HG02938 (cell line): ENCODE data around the gene BDKRB2.
"Not testable (repeated sequence)": the region's sequence is repeated elsewhere in the genome, so short reads cannot be mapped to it uniquely, and the experiment has no call there.

Source experiments
- ATAC-seq: cut with Tn5 transposase; IDR thresholded peaks from one replicate; pipeline ENCODE4 v1.9.1; 2021; ENCODE audit warnings: mild to moderate bottlenecking, moderate library complexity; ENCODE audit not compliant: unreplicated experiment

BDKRB2 gene

GRCh38 chr14:96221841-96222240, 17.2 kb downstream of the BDKRB2 start:
- no peak for ATAC-seq

- no peak for ATAC-seq
These were observed 19.9 kb downstream of the BDKRB2 start for GRCh38 chr14:96224480-96225096.

- ATAC-seq = no peak
These were observed 20.6 kb downstream of the BDKRB2 start for GRCh38 chr14:96225213-96225612.

GRCh38 chr14:96225745-96226151, 21.1 kb downstream of the BDKRB2 start:
- ATAC-seq = no peak

DNA sequence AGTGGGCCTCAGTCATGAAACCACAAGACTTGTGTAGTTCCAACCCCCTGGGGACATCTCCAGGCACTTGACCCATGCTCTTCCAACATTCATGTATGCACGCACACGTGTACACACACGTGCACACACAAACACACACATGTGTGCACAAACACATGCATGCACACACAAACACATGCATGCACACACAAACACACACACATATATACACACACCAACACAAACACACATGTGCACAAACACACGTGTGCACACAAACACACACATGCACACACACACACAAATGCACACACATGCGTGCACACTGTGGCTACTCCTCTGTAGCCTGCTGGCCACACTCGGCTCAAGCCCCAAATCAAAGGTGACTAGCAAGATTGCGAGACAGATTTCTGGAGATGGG, 22.8 kb downstream of the BDKRB2 start:
- ATAC-seq = no peak

DNA sequence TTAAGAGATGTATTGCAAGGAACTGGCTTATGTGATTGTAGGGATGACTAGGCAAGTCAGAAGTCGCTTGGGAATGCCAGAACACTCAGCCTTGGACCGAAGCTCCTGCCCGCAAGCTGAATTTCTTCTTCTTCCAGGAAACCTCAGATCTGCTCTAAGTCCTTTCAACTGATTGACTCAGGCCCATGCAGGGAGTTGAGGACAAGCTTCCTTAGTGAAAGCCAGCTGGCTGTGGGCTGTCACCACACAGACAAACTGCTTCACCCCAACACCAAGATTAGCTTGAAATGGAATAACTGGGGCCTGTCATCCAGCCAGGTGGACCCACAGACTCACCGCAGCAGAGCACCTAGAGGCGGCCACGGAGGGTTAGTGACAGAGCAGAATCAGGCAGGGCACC, 24.7 kb downstream of the BDKRB2 start:
- ATAC-seq = no peak

- no peak for ATAC-seq
These were observed 26.4 kb downstream of the BDKRB2 start for GRCh38 chr14:96231056-96231455.

DNA sequence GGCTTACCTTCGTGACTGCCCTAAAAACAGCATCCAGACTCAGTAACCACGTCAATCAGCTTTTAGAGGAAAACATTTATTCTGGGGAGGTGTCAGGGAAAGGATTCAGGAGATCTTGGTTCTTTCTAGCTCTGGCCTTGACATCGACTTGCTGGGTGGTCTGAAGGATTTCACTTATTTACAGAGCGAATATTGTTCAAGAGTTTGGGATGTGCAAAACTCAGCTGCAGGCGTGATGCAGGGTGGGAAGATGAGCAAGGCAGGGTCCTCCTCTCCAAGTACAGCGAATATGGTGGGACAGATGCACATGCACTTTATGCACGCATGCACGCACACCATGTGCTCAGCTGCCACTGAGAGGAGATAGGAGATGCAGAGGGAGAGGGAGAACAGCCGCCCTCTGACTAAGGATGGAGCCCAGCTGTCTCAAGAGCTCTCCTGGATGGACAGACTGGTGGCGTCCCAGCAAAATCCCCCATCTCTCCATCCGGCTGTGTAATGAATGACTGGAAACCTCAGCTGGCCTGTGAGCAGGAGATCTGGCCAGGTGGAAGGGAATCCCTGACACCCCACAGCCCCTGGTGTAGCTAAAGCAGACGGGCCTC, 27.0 kb downstream of the BDKRB2 start:
- no peak for ATAC-seq

DNA sequence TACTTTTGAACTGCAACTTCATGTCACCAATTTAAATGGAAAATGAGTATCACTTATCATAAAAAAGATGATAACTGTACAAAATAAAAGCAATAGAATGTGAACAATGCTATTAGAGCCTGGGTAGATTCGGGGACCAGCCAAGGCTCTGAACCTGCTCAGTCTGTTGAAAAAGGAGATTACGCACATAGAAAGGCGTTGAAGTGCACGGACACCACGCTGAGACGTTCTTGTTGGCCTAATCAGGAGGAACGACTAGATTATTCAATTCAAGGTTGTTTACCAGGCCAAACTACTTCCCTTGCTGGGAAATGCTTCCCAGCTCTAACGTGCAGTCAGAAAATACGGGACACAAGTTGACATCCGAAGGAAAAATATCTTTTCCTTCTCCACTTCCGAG, 27.9 kb downstream of the BDKRB2 start:
- ATAC-seq = no peak

- no peak for ATAC-seq
These were observed 29.0 kb downstream of the BDKRB2 start for GRCh38 chr14:96233661-96234060.

- no peak for ATAC-seq
These were observed 30.8 kb downstream of the BDKRB2 start for GRCh38 chr14:96235426-96235825.

- no peak for ATAC-seq
These were observed 33.0 kb downstream of the BDKRB2 start for GRCh38 chr14:96237641-96238040.

- ATAC-seq = no peak
These were observed 34.1 kb downstream of the BDKRB2 start for GRCh38 chr14:96238676-96239265.

GRCh38 chr14:96239711-96240141, 35.1 kb downstream of the BDKRB2 start:
- ATAC-seq = no peak

- no peak for ATAC-seq
These were observed 36.0 kb downstream of the BDKRB2 start for GRCh38 chr14:96240641-96241040.

- ATAC-seq = no peak
These were observed 37.5 kb downstream of the BDKRB2 start for GRCh38 chr14:96242126-96242525.

DNA sequence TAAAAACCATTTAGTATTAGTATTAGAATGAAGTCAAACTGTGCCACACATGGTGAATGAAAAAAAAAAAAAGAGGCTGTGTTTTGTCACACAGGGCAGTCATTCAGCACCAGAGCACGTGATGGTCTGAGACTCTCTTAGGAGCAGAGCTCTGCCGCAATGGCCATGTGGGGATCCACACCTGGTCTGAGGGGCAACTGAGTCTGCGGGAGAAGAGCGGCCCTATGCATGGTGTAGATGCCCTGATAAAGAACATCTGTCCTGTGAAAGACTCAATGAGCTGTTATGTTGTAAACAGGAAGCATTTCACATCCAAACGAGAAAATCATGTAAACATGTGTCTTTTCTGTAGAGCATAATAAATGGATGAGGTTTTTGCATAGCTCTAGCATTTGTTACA, 39.1 kb downstream of the BDKRB2 start:
- ATAC-seq = no peak

GRCh38 chr14:96245074-96245473, 40.4 kb downstream of the BDKRB2 start:
- not testable (repeated sequence) for ATAC-seq

GRCh38 chr14:96245710-96246538, 41.3 kb downstream of the BDKRB2 start:
- ATAC-seq = no peak

- no peak for ATAC-seq
These were observed 41.9 kb downstream of the BDKRB2 start for GRCh38 chr14:96246539-96246847.

- ATAC-seq = no peak
These were observed 42.4 kb downstream of the BDKRB2 start for GRCh38 chr14:96247031-96247430.

DNA sequence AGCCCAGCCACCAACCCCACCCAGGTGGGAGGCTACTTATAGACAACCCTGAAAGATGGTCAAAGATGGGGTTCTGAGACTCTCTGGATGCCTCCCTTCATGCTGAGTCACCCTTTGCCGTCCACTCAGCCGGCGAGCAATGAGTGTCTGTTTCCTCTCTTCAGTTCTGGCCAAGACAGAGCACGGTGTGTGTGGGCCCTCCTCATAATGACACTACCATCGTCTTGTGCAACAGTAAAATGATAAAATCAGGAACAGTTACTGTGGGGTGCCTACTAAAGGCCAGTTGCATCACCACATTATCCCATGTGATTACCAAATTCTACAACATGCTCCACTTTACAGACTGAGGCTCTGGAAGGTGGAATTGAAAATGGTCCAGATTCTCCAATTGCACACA, 44.4 kb downstream of the BDKRB2 start:
- ATAC-seq = no peak
